ENCODE data around the gene STK39. TPM values are rescaled to one million over a fixed set of nuclear protein-coding genes. Genes with fewer than 3 reads are reported as not detected.
A peak's percentile ranks its signal among the peaks of the same experiment; 100 is the strongest.

Gene STK39
- total and polyA plus RNA-seq, 2 donors (not counting 1 experiment from before 2014, with no cell fraction given), result 2.3 to 14.6 TPM

GRCh38 chr2:168211664-168212163 is 35.7 kb downstream of the STK39 start:
- H3K27ac ChIP-seq (ENCODE audit: low read length in 2 of 2), result no peak overlapping the region
- CTCF ChIA-PET, result no interaction called here
- peaks cover 32% of the 10 kb centered on the region for H3K79me2 ChIP-seq (ENCODE audit: control insufficient read depth, insufficient read depth, low read length)
- no peak overlapping the region for H3K4me3 ChIP-seq (ENCODE audit: control extremely low read depth in 1 of 5, extremely low read depth in 1 of 5, insufficient read depth in 1 of 5, low read depth in 2 of 5, low read length in 4 of 5)
- no peak for TF ChIP-seq CTCF (IDR thresholded peaks at IDR 0.05)
- no peak for TF ChIP-seq EZH2 (IDR thresholded peaks at IDR 0.05; ENCODE audit: borderline replicate concordance, insufficient read depth, low read depth, low read length, poor library complexity, severe bottlenecking)
- no peaks in the 10 kb centered on the region for H3K9me3 ChIP-seq (ENCODE audit: control extremely low read depth in 1 of 3, control insufficient read depth in 2 of 3, insufficient read depth in 1 of 3, low read length in 2 of 3)
- H3K36me3 ChIP-seq (replicated peaks in 1 of 2; ENCODE audit: control extremely low read depth in 1 of 2, control insufficient read depth in 1 of 2, extremely low read depth in 1 of 2, insufficient read depth in 2 of 2, low read length in 1 of 2), result no peaks in the 10 kb centered on the region
- H3K4me1 ChIP-seq (ENCODE audit: control insufficient read depth in 2 of 2, insufficient read depth in 2 of 2, low read length in 2 of 2), result peaks cover 19 to 29% of the 10 kb centered on the region in 2 donors
- H2AFZ ChIP-seq (ENCODE audit: insufficient read depth, low read depth, low read length, poor library complexity, severe bottlenecking), result no peak overlapping the region
- POLR2A ChIA-PET, result no interaction called here
- no peaks in the 10 kb centered on the region for H3K27me3 ChIP-seq (replicated peaks in 1 of 4; ENCODE audit: control extremely low read depth in 1 of 4, control insufficient read depth in 3 of 4, insufficient read depth in 4 of 4, low read length in 3 of 4)
- H3K9ac ChIP-seq (ENCODE audit: low read length), result no peak overlapping the region
- no CpG with 5 or more reads among the region's 5 CpGs for WGBS (ENCODE audit: insufficient coverage)
- Mint-ChIP-seq H3K4me1 (peaks cover 46% of the 10 kb centered on the region), H3K4me3 (peak overlapping the region; percentile 64), H3K27ac (peak overlapping the region; percentile 46), H3K27me3 (no peaks in the 10 kb centered on the region), H3K9me3 (ENCODE audit: insufficient read depth) (no peaks in the 10 kb centered on the region)
- ATAC-seq (ENCODE audit: low read depth), result peak; percentile 54
- intact Hi-C loops (cut with micrococcal nuclease), result loop anchor here (2.0 kb wide), 2 partner anchors 17 to 35 kb away; partner anchors contain the start of gene STK39
- H4K20me1 ChIP-seq (ENCODE audit: control insufficient read depth, insufficient read depth, low read length, poor library complexity, severe bottlenecking), result no peaks in the 10 kb centered on the region
- DNase-seq, result peak; percentile 9
- peak overlapping the region; percentile 67 for H3K4me2 ChIP-seq (replicated peaks; ENCODE audit: low read depth, low read length, poor library complexity, severe bottlenecking)

GRCh38 chr2:168210895-168211570 is 36.4 kb downstream of the STK39 start:
- H3K4me1 ChIP-seq (ENCODE audit: control insufficient read depth in 2 of 2, insufficient read depth in 2 of 2, low read length in 2 of 2), result peaks cover 19 to 29% of the 10 kb centered on the region in 2 donors
- no peaks in the 10 kb centered on the region for H3K9me3 Mint-ChIP-seq (ENCODE audit: insufficient read depth)
- H3K36me3 ChIP-seq (replicated peaks in 1 of 2; ENCODE audit: control extremely low read depth in 1 of 2, control insufficient read depth in 1 of 2, extremely low read depth in 1 of 2, insufficient read depth in 2 of 2, low read length in 1 of 2), result peaks cover 0 to under 1% of the 10 kb centered on the region in 2 experiments
- H2AFZ ChIP-seq (ENCODE audit: insufficient read depth, low read depth, low read length, poor library complexity, severe bottlenecking), result no peak overlapping the region
- H4K20me1 ChIP-seq (ENCODE audit: control insufficient read depth, insufficient read depth, low read length, poor library complexity, severe bottlenecking), result no peaks in the 10 kb centered on the region
- no peaks in the 10 kb centered on the region for H3K9me3 ChIP-seq (ENCODE audit: control extremely low read depth in 1 of 3, control insufficient read depth in 2 of 3, insufficient read depth in 1 of 3, low read length in 2 of 3)
- H3K27ac Mint-ChIP-seq, result no peak overlapping the region
- intact Hi-C loops (cut with micrococcal nuclease), result loop anchor here (2.0 kb wide), 1 partner anchor 16 kb away; no protein-coding TSS in a partner anchor
- peaks cover 36% of the 10 kb centered on the region for H3K79me2 ChIP-seq (ENCODE audit: control insufficient read depth, insufficient read depth, low read length)
- CTCF ChIA-PET, result no interaction called here
- DNase-seq (peak; percentile 30), ATAC-seq (ENCODE audit: low read depth) (peak; percentile 53)
- peaks cover 46% of the 10 kb centered on the region for H3K4me1 Mint-ChIP-seq
- H3K4me3 ChIP-seq (ENCODE audit: control extremely low read depth in 1 of 5, extremely low read depth in 1 of 5, insufficient read depth in 1 of 5, low read depth in 2 of 5, low read length in 4 of 5), result peak overlapping the region in 4 of 5 experiments; percentile 1 to 48 (median 20)
- peak overlapping the region; percentile 67 for H3K4me2 ChIP-seq (replicated peaks; ENCODE audit: low read depth, low read length, poor library complexity, severe bottlenecking)
- H3K9ac ChIP-seq (ENCODE audit: low read length), result peak overlapping the region; percentile 41
- H3K27me3 Mint-ChIP-seq, result no peaks in the 10 kb centered on the region
- H3K27me3 ChIP-seq (replicated peaks in 1 of 4; ENCODE audit: control extremely low read depth in 1 of 4, control insufficient read depth in 3 of 4, insufficient read depth in 4 of 4, low read length in 3 of 4), result no peaks in the 10 kb centered on the region
- WGBS (ENCODE audit: insufficient coverage), result no CpG with 5 or more reads among the region's 3 CpGs
- POLR2A ChIA-PET, result no interaction called here
- H3K27ac ChIP-seq (ENCODE audit: low read length in 2 of 2), result no peak overlapping the region
- H3K4me3 Mint-ChIP-seq, result peak overlapping the region; percentile 69
- no peak for TF ChIP-seq EZH2 (IDR thresholded peaks at IDR 0.05; ENCODE audit: borderline replicate concordance, insufficient read depth, low read depth, low read length, poor library complexity, severe bottlenecking)
- TF ChIP-seq CTCF (IDR thresholded peaks at IDR 0.05), result no peak

All from B cell (primary cell).